A549 (cell line): Measurements from ENCODE around the gene GRM7. TPM values are rescaled to one million over a fixed set of nuclear protein-coding genes. Genes with fewer than 3 reads are reported as not detected.

Source experiments
- ATAC-seq, 2 experiments: fragments of 200-7000 bp in 1 of 2; fragments of >200 bp in 1 of 2; cut with Nextera tagmentation in 1 of 2; cut with Tn5 transposase in 1 of 2; 3 replicates each; pipeline versions ENCODE4 v1.8.0 to v1.9.1; 2018 to 2020; ENCODE audit warnings: mild to moderate bottlenecking in 1 of 2, moderate library complexity in 1 of 2
- CTCF ChIA-PET: fragments of 300-600 bp; sonication (Branson Sonifier 250); formaldehyde crosslinking; extraction: SDS; loops from one replicate; lab custom pipeline; 2021; ENCODE audit warnings: antibody characterized with exemption, inconsistent platforms; lab: Yijun Ruan, JAX
- POLR2A ChIA-PET: fragments of 350-600 bp; formaldehyde crosslinking; extraction: SDS; loops from one replicate; lab custom pipeline; 2021; ENCODE audit warnings: antibody characterized with exemption, inconsistent platforms; lab: Yijun Ruan, JAX
- DNase-seq, 2 experiments: peaks; one replicate each; pipeline versions ENCODE4 v3.0.0 to v3.0.0-alpha.2; 2011 to 2016; ENCODE audit warnings: low read depth in 1 of 2, low spot score in 1 of 2
- FAIRE-seq: peaks from 2 replicates; lab custom pipeline; 2011; peaks lifted over from hg19 to GRCh38; lab: Jason Lieb, UNC
- H3K27ac ChIP-seq, 2 experiments: fragments of >200 bp; sonication (Bioruptor Twin); formaldehyde crosslinking; 3 replicates each; pipeline ENCODE4 v1.5.1; 2016 to 2017
- H3K4me1 ChIP-seq: fragments of >200 bp; sonication (Bioruptor Twin); formaldehyde crosslinking; 3 replicates; pipeline ENCODE4 v1.6.1; 2016
- H3K4me2 ChIP-seq: fragments of >200 bp; sonication (Bioruptor Twin); formaldehyde crosslinking; 3 replicates; pipeline ENCODE4 v1.6.1; 2016
- H3K4me3 ChIP-seq: fragments of >200 bp; sonication (Bioruptor Twin); formaldehyde crosslinking; 3 replicates; pipeline ENCODE4 v1.5.1; 2016
- H3K9me3 ChIP-seq: fragments of >200 bp; sonication (Bioruptor Twin); formaldehyde crosslinking; 3 replicates; pipeline ENCODE4 v1.6.1; 2016
- CBX8 ChIP-seq: fragments of 200-600 bp; sonication (generic); IDR thresholded peaks from 2 replicates; pipeline ENCODE4 v1.6.1; 2016
- CEBPB ChIP-seq, 2 experiments: fragments of >200 bp in 1 of 2; sonication (Bioruptor Twin) in 1 of 2; formaldehyde crosslinking in 1 of 2; IDR thresholded peaks; 2 replicates each; pipeline ENCODE4 v1.6.1; 2012 to 2016
- CHD2 ChIP-seq: fragments of 150-350 bp; IDR thresholded peaks from 2 replicates; pipeline ENCODE4 v1.6.1; 2014; ENCODE audit warnings: low read length; ENCODE audit not compliant: partially characterized antibody
- CHD4 ChIP-seq: fragments of 200-600 bp; sonication (generic); IDR thresholded peaks from 2 replicates; pipeline ENCODE4 v1.6.1; 2016; ENCODE audit warnings: antibody characterized with exemption, mild to moderate bottlenecking, borderline replicate concordance
- EHF ChIP-seq: fragments of 250-450 bp; sonication (Bioruptor Pico); IDR thresholded peaks from 2 replicates; pipeline ENCODE4 v1.5.0; 2020; ENCODE audit warnings: mild to moderate bottlenecking
- FOSL2 ChIP-seq, 2 experiments: fragments of 450-650 bp in 1 of 2; fragments of >200 bp in 1 of 2; sonication (Bioruptor Twin) in 1 of 2; formaldehyde crosslinking; IDR thresholded peaks; 2 replicates each; pipeline versions ENCODE4 v1.5.0 to v1.6.1; 2016 to 2020; ENCODE audit warnings: mild to moderate bottlenecking in 1 of 2, moderate library complexity in 1 of 2
- FOXS1 ChIP-seq: fragments of 250-450 bp; sonication (Bioruptor Pico); IDR thresholded peaks from 2 replicates; pipeline ENCODE4 v1.5.0; 2020; ENCODE audit warnings: mild to moderate bottlenecking, moderate library complexity
- HDAC2 ChIP-seq: fragments of 200-600 bp; sonication (generic); IDR thresholded peaks from 2 replicates; pipeline ENCODE4 v1.6.1; 2016
- HEYL ChIP-seq: fragments of 250-450 bp; sonication (Bioruptor Pico); IDR thresholded peaks from 2 replicates; pipeline ENCODE4 v1.8.0; 2021; ENCODE audit warnings: mild to moderate bottlenecking, moderate library complexity
- HOXA7 ChIP-seq: fragments of 250-450 bp; sonication (Bioruptor Pico); IDR thresholded peaks from 2 replicates; pipeline ENCODE4 v1.5.0; 2020; ENCODE audit warnings: mild to moderate bottlenecking, moderate library complexity
- HOXB13 ChIP-seq: fragments of 250-450 bp; sonication (Bioruptor Pico); IDR thresholded peaks from 2 replicates; pipeline ENCODE4 v1.5.0; 2020; ENCODE audit warnings: low read depth, mild to moderate bottlenecking, moderate library complexity
- HOXB5 ChIP-seq: fragments of 250-450 bp; sonication (Bioruptor Pico); IDR thresholded peaks from 2 replicates; pipeline ENCODE4 v1.5.0; 2020; ENCODE audit warnings: mild to moderate bottlenecking, moderate library complexity
- JUN ChIP-seq, 2 experiments: fragments of >200 bp; sonication (Bioruptor Twin); formaldehyde crosslinking; IDR thresholded peaks; 2 replicates in 1 of 2; 3 replicates in 1 of 2; pipeline ENCODE4 v1.6.1; 2016 to 2017
- KDM1A ChIP-seq: fragments of 200-600 bp; sonication (generic); IDR thresholded peaks from 2 replicates; pipeline ENCODE4 v1.6.1; 2016; ENCODE audit warnings: low read depth, mild to moderate bottlenecking
- MAFK ChIP-seq: fragments of 450-650 bp; IDR thresholded peaks from 2 replicates; pipeline ENCODE4 v1.6.1; 2014; ENCODE audit not compliant: partially characterized antibody
- MYC ChIP-seq: IDR thresholded peaks from 2 replicates; pipeline ENCODE4 v1.6.1; 2012; ENCODE audit warnings: mild to moderate bottlenecking, inconsistent platforms, low read length, improper control_type of control experiment, borderline replicate concordance
- NPAS2 ChIP-seq: fragments of 250-450 bp; sonication (Bioruptor Pico); IDR thresholded peaks from 2 replicates; pipeline ENCODE4 v1.8.0; 2022; ENCODE audit warnings: mild to moderate bottlenecking, moderate library complexity, borderline replicate concordance
- NR3C1 ChIP-seq: fragments of >200 bp; sonication (Bioruptor Twin); formaldehyde crosslinking; IDR thresholded peaks from 3 replicates; pipeline ENCODE4 v1.6.1; 2017
- POLR2A ChIP-seq: IDR thresholded peaks from 2 replicates; pipeline ENCODE4 v1.6.1; 2012; ENCODE audit warnings: mild to moderate bottlenecking, low read length
- POLR2AphosphoS2 ChIP-seq: conservative IDR thresholded peaks from 2 replicates; pipeline ENCODE4 v1.6.1; 2012; ENCODE audit warnings: low read length, improper control_type of control experiment, inconsistent platforms
- RAD21 ChIP-seq, 2 experiments: fragments of >200 bp in 1 of 2; sonication (Bioruptor Twin) in 1 of 2; formaldehyde crosslinking in 1 of 2; IDR thresholded peaks in 1 of 2; conservative IDR thresholded peaks in 1 of 2; 2 replicates in 1 of 2; 3 replicates in 1 of 2; pipeline ENCODE4 v1.6.1; 2012 to 2018; ENCODE audit warnings: inconsistent platforms in 1 of 2
- RARB ChIP-seq: fragments of 250-450 bp; sonication (Bioruptor Pico); IDR thresholded peaks from 2 replicates; pipeline ENCODE4 v1.8.0; 2021; ENCODE audit warnings: mild to moderate bottlenecking, moderate library complexity
- SMC3 ChIP-seq: fragments of >200 bp; sonication (Bioruptor Twin); formaldehyde crosslinking; IDR thresholded peaks from 3 replicates; pipeline ENCODE4 v1.6.1; 2018; ENCODE audit warnings: inconsistent platforms
- SREBF2 ChIP-seq: fragments of 450-650 bp; IDR thresholded peaks from 2 replicates; pipeline ENCODE4 v1.6.1; 2014; ENCODE audit warnings: mild to moderate bottlenecking, moderate library complexity
- TP53 ChIP-seq: fragments of 250-450 bp; sonication (Bioruptor Pico); IDR thresholded peaks from 2 replicates; pipeline ENCODE4 v1.5.0; 2021; ENCODE audit warnings: mild to moderate bottlenecking, moderate library complexity
- ZC3H11A ChIP-seq: fragments of 450-650 bp; IDR thresholded peaks from 2 replicates; pipeline ENCODE4 v1.6.1; 2014; ENCODE audit warnings: antibody characterized with exemption, mild to moderate bottlenecking
- WGBS: methylation state at CpG from one replicate; pipeline ENCODE4 v1.1.6; 2017; ENCODE audit errors: missing lambda C conversion rate; 5-methylcytosine and 5-hydroxymethylcytosine counted together
- polyA plus RNA-seq, 4 experiments: library from polyadenylated mRNA; depleted of rRNA in 3 of 4; stranded (reverse); fragments of >200 nt; fragmentation: RNase III in 1 of 4; extraction: RNeasy Plus Mini Kit Qiagen cat#74134 plus additional on column Dnase treatment in 1 of 4; gene quantifications; 2 replicates in 3 of 4; 3 replicates in 1 of 4; pipeline ENCODE4 v1.2.3, GENCODE V29; 2011 to 2017
- TF ChIP-seq, protein P1 (sequence below): IDR thresholded peaks from 2 replicates; pipeline ENCODE4 v1.6.1; 2012
- TF ChIP-seq, protein P2 (sequence below): fragments of 250-450 bp; sonication (Bioruptor Pico); IDR thresholded peaks from 2 replicates; pipeline ENCODE4 v1.5.0; 2021; ENCODE audit warnings: mild to moderate bottlenecking, moderate library complexity, borderline replicate concordance
- TF ChIP-seq, protein P3 (sequence below): fragments of >200 bp; sonication (Bioruptor Twin); formaldehyde crosslinking; IDR thresholded peaks from 3 replicates; pipeline ENCODE4 v1.6.1; 2016
- TF ChIP-seq, protein P4 (sequence below): fragments of >200 bp; sonication (Bioruptor Twin); formaldehyde crosslinking; IDR thresholded peaks from 3 replicates; pipeline ENCODE4 v1.5.1; 2016

GRM7 gene
- polyA plus RNA-seq, 2 of the 4 experiments (the other 2 are of a cell fraction) = not detected

DNA sequence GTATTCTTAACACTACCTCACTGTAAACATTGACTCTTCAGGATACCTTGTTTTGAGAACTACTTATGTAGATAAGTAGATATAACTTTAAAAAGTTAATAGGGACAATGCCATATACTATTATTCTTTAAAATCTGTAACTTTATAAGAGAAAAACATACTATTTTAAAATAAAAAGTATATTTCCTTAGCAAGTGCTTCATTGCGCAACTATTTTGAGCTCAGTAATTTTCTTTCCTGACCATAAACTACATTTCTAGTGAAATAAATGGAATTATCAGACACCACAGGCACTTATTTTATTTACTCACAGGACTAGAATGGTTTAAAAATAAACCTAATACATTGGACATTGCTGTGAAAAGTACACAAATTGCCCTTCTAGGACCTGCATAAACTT lies 876.3 kb downstream of the GRM7 start:
- ATAC-seq (no peak), DNase-seq (no peak), FAIRE-seq (no peak)
- 100% methylated on average over 1 of the region's 1 CpG for WGBS
- Histone ChIP-seq H3K9me3 (no peaks in the 10 kb centered on the region), H3K4me1 (no peaks in the 10 kb centered on the region), H3K27ac (no peak overlapping the region), H3K4me2 (no peak overlapping the region)
- POLR2A ChIA-PET = no interaction called here
- CTCF ChIA-PET = no interaction called here
- TF ChIP-seq, protein P1, sequence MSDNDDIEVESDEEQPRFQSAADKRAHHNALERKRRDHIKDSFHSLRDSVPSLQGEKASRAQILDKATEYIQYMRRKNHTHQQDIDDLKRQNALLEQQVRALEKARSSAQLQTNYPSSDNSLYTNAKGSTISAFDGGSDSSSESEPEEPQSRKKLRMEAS = no peak
- TF ChIP-seq HOXA7 (no peak), EHF (CRISPR knock-in tag) (no peak), NPAS2 (CRISPR knock-in tag) (no peak), CEBPB (IDR thresholded peaks at IDR 0.05) (peak; percentile 16 to 36; a peak in 1 of 4 replicates)
- TF ChIP-seq, all 56 proteins: peak for 1
- no peak overlapping the region for H3K4me3 ChIP-seq

DNA sequence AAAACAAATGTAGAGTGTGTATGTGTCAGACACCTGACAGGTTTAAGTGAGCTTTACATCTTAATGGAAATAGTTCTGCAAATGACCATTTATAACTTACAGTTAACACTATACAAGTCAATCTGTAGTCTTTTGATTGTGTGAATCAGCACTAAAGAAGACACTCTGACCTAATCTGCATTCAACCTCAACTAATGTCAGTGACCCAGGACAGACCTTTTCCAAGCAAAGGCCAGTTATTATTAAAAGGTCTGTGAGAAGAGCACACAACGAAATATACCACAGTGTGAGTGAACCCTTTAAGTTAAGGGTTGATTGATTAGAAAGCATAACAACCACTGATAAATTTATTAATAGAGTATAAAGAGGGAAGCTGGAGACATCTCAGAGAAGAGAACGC lies 878.8 kb downstream of the GRM7 start:
- CTCF ChIA-PET = no interaction called here
- WGBS = 31% methylated on average over 2 of the region's 2 CpGs
- DNase-seq (no peak), FAIRE-seq (no peak), ATAC-seq (no peak)
- POLR2A ChIA-PET = no interaction called here
- H3K9me3 ChIP-seq = no peaks in the 10 kb centered on the region
- H3K4me3 ChIP-seq = no peak overlapping the region
- H3K4me2 ChIP-seq = no peak overlapping the region
- no peaks in the 10 kb centered on the region for H3K4me1 ChIP-seq
- no peak overlapping the region for H3K27ac ChIP-seq
- TF ChIP-seq FOXS1 (no peak), EHF (CRISPR knock-in tag) (no peak), NPAS2 (CRISPR knock-in tag) (no peak), TP53 (CRISPR knock-in tag) (no peak)

DNA sequence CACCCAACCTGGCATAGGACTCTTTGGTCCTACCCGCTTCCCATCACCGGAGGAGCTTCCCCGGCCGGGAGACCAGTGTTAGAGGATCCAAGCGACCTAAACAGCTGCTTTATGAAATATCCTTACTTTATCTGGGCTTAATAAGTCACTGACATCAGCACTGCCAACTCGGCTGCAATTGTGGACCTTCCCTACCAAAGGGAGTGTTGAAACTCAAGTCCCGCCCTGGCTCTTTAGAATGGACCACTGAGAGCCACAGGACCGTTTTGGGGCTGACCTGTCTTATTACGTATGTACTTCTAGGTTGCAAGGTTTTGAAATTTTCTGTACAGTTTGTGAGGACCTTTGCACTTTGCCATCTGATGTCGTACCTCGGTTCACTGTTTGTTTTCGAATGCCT lies 879.5 kb downstream of the GRM7 start:
- DNase-seq (no peak), ATAC-seq (no peak), FAIRE-seq (no peak)
- ChIA-PET POLR2A (no interaction called here), CTCF (no interaction called here)
- H3K4me1 ChIP-seq = no peaks in the 10 kb centered on the region
- H3K9me3 ChIP-seq = no peaks in the 10 kb centered on the region
- WGBS = 17% methylated on average over 12 of the region's 12 CpGs
- H3K27ac ChIP-seq = no peak overlapping the region
- TF ChIP-seq SREBF2 (no peak), MYC (no peak), NR3C1 (no peak), JUN (IDR thresholded peaks at IDR 0.05) (no peak), POLR2AphosphoS2 (no peak), POLR2A (no peak), KDM1A (no peak), RARB (CRISPR knock-in tag) (no peak), SMC3 (no peak), TP53 (CRISPR knock-in tag) (no peak), MAFK (no peak), HOXB13 (CRISPR knock-in tag) (no peak), HOXB5 (CRISPR knock-in tag) (no peak)
- no peak overlapping the region for H3K4me2 ChIP-seq
- no peak overlapping the region for H3K4me3 ChIP-seq

DNA sequence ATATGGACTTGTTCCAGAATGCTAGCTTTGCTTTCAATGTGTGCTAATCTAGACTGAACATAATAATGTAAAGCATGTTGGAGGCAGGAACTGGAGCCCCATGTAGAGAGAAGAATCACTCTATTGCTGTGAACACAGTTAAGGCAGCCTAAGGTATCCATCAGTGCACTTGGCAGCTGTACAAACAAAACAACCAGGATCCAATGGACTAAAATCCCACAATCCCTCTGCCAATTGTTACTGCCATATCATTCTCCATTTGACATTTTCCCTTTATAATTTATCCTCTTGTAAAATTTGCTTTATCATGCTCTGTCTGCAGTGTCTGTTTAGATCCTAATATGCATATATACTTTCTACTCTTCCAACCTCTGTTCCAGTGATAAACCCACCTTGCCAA lies 883.9 kb downstream of the GRM7 start:
- no peaks in the 10 kb centered on the region for H3K9me3 ChIP-seq
- no peak for FAIRE-seq
- no peak overlapping the region for H3K4me2 ChIP-seq
- DNase-seq = no peak
- ChIA-PET POLR2A (no interaction called here), CTCF (interaction anchor here (1.1 kb wide), 1 partner anchor 20 kb away, joined by 3 read pairs; no protein-coding TSS in a partner anchor)
- no peak overlapping the region for H3K27ac ChIP-seq
- no peak for TF ChIP-seq ZC3H11A
- TF ChIP-seq, protein P2, sequence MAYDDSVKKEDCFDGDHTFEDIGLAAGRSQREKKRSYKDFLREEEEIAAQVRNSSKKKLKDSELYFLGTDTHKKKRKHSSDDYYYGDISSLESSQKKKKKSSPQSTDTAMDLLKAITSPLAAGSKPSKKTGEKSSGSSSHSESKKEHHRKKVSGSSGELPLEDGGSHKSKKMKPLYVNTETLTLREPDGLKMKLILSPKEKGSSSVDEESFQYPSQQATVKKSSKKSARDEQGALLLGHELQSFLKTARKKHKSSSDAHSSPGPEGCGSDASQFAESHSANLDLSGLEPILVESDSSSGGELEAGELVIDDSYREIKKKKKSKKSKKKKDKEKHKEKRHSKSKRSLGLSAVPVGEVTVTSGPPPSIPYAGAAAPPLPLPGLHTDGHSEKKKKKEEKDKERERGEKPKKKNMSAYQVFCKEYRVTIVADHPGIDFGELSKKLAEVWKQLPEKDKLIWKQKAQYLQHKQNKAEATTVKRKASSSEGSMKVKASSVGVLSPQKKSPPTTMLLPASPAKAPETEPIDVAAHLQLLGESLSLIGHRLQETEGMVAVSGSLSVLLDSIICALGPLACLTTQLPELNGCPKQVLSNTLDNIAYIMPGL (CRISPR knock-in tag) = no peak
- no peak for TF ChIP-seq SREBF2
- no peak for TF ChIP-seq CHD2
- no peak for TF ChIP-seq CEBPB (IDR thresholded peaks at IDR 0.05)
- TF ChIP-seq HDAC2 = no peak
- TF ChIP-seq RAD21 (conservative IDR thresholded peaks at IDR 0.05 in 1 of 2, IDR thresholded peaks at IDR 0.05 in 1 of 2) = no peak
- no peak for TF ChIP-seq CBX8
- TF ChIP-seq FOSL2 (IDR thresholded peaks at IDR 0.05) = no peak
- no peak for TF ChIP-seq FOSL2 (CRISPR knock-in tag; IDR thresholded peaks at IDR 0.05)
- TF ChIP-seq, protein P3, sequence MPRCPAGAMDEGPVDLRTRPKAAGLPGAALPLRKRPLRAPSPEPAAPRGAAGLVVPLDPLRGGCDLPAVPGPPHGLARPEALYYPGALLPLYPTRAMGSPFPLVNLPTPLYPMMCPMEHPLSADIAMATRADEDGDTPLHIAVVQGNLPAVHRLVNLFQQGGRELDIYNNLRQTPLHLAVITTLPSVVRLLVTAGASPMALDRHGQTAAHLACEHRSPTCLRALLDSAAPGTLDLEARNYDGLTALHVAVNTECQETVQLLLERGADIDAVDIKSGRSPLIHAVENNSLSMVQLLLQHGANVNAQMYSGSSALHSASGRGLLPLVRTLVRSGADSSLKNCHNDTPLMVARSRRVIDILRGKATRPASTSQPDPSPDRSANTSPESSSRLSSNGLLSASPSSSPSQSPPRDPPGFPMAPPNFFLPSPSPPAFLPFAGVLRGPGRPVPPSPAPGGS = no peak
- TF ChIP-seq HEYL (CRISPR knock-in tag) = no peak
- TF ChIP-seq, protein P4, sequence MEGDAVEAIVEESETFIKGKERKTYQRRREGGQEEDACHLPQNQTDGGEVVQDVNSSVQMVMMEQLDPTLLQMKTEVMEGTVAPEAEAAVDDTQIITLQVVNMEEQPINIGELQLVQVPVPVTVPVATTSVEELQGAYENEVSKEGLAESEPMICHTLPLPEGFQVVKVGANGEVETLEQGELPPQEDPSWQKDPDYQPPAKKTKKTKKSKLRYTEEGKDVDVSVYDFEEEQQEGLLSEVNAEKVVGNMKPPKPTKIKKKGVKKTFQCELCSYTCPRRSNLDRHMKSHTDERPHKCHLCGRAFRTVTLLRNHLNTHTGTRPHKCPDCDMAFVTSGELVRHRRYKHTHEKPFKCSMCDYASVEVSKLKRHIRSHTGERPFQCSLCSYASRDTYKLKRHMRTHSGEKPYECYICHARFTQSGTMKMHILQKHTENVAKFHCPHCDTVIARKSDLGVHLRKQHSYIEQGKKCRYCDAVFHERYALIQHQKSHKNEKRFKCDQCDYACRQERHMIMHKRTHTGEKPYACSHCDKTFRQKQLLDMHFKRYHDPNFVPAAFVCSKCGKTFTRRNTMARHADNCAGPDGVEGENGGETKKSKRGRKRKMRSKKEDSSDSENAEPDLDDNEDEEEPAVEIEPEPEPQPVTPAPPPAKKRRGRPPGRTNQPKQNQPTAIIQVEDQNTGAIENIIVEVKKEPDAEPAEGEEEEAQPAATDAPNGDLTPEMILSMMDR = no peak
- no peak for TF ChIP-seq CHD4
- no peak for TF ChIP-seq HOXB5 (CRISPR knock-in tag)
- no peak for TF ChIP-seq MYC
- H3K4me1 ChIP-seq = no peaks in the 10 kb centered on the region
- H3K4me3 ChIP-seq = no peak overlapping the region
- ATAC-seq = no peak
